Lower leg skin (tissue), 3 donors: ENCODE measurements around the gene TMC4.

Source experiments
- POLR2A ChIP-seq, 2 donors: fragments of 450-650 bp; IDR thresholded peaks; one replicate each; pipeline ENCODE4 v1.6.1; 2016 to 2017; ENCODE audit warnings: antibody characterized with exemption in 2 of 2, mild to moderate bottlenecking in 1 of 2, moderate library complexity in 1 of 2
- TF ChIP-seq, protein P1 (sequence below), 3 donors: fragments of 450-650 bp; IDR thresholded peaks; one replicate each; pipeline ENCODE4 v1.5.1; 2016; ENCODE audit warnings: antibody characterized with exemption in 3 of 3, mild to moderate bottlenecking in 3 of 3, moderate library complexity in 2 of 3

DNA sequence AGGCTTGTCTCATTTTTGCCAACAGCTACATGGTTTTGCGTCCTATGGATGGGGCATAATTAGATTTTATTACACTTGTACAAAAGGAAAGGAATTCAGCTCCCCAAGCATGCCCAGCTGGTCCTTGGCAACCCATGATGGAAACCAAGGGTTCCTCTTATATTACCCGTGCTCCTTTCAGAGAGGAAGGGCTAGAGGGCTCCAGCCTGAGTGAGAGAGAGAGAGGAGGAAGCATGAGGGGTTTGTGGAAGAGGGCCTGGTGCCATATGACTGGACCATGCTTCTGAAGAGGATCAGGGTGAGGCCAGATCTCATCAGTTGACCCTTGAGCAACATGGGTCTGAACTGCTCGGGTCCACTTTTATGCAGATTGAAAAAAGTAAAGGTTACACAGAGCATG is 24.2 kb upstream of the TMC4 start:
- TF ChIP-seq, protein P1, sequence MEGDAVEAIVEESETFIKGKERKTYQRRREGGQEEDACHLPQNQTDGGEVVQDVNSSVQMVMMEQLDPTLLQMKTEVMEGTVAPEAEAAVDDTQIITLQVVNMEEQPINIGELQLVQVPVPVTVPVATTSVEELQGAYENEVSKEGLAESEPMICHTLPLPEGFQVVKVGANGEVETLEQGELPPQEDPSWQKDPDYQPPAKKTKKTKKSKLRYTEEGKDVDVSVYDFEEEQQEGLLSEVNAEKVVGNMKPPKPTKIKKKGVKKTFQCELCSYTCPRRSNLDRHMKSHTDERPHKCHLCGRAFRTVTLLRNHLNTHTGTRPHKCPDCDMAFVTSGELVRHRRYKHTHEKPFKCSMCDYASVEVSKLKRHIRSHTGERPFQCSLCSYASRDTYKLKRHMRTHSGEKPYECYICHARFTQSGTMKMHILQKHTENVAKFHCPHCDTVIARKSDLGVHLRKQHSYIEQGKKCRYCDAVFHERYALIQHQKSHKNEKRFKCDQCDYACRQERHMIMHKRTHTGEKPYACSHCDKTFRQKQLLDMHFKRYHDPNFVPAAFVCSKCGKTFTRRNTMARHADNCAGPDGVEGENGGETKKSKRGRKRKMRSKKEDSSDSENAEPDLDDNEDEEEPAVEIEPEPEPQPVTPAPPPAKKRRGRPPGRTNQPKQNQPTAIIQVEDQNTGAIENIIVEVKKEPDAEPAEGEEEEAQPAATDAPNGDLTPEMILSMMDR (IDR thresholded peaks at IDR 0.05): no peak
- TF ChIP-seq POLR2A (IDR thresholded peaks at IDR 0.05): no peak
